H9 (cell line): ENCODE measurements around the gene NONO. TPM values are rescaled to one million over a fixed set of nuclear protein-coding genes. Genes with fewer than 3 reads are reported as not detected.

ENCODE experiments used
- DNase-seq: peaks from one replicate; pipeline ENCODE4 v3.0.0-alpha.2; 2017
- H2AFZ ChIP-seq: one replicate; pipeline ENCODE4 v1.6.1; 2013; ENCODE audit warnings: mild to moderate bottlenecking, low read length, control low read depth, moderate library complexity
- H2AK5ac ChIP-seq: 2 replicates; pipeline ENCODE4 v1.6.1; 2013; ENCODE audit warnings: low read length, control low read depth, mixed read lengths; ENCODE audit not compliant: insufficient read length
- H2BK120ac ChIP-seq: one replicate; pipeline ENCODE4 v1.6.1; 2013; ENCODE audit warnings: low read depth, mild to moderate bottlenecking, low read length, control low read depth, inconsistent platforms; ENCODE audit not compliant: poor library complexity, severe bottlenecking
- H2BK12ac ChIP-seq: 2 replicates; pipeline ENCODE4 v1.6.1; 2013; ENCODE audit warnings: low read length, control low read depth, mixed read lengths, low read depth; ENCODE audit not compliant: insufficient read length
- H2BK15ac ChIP-seq: 2 replicates; pipeline ENCODE4 v1.6.1; 2013; ENCODE audit warnings: low read depth, low read length, control low read depth
- H2BK20ac ChIP-seq: one replicate; pipeline ENCODE4 v1.6.1; 2013; ENCODE audit warnings: low read depth, mild to moderate bottlenecking, low read length, control low read depth, inconsistent platforms; ENCODE audit not compliant: poor library complexity, severe bottlenecking
- H2BK5ac ChIP-seq: 2 replicates; pipeline ENCODE4 v1.6.1; 2013; ENCODE audit warnings: low read length, control low read depth, mixed read lengths; ENCODE audit not compliant: insufficient read length
- H3K14ac ChIP-seq: 2 replicates; pipeline ENCODE4 v1.6.1; 2013; ENCODE audit warnings: low read length, control low read depth; ENCODE audit not compliant: insufficient read depth
- H3K18ac ChIP-seq: 2 replicates; pipeline ENCODE4 v1.6.1; 2013; ENCODE audit warnings: low read depth, mild to moderate bottlenecking, mixed read lengths, low read length, control low read depth; ENCODE audit not compliant: insufficient read length
- H3K23ac ChIP-seq: 2 replicates; pipeline ENCODE4 v1.6.1; 2013; ENCODE audit warnings: low read length, control low read depth, mixed read lengths, low read depth; ENCODE audit not compliant: insufficient read length
- H3K23me2 ChIP-seq: 2 replicates; pipeline ENCODE4 v1.6.1; 2013; ENCODE audit warnings: low read depth, mild to moderate bottlenecking, mixed read lengths, low read length, control low read depth; ENCODE audit not compliant: insufficient read length, poor library complexity, severe bottlenecking
- H3K27ac ChIP-seq: 2 replicates; pipeline ENCODE4 v1.5.1; 2013; ENCODE audit warnings: low read length, control low read depth, mixed read lengths, low read depth; ENCODE audit not compliant: insufficient read length
- H3K27me3 ChIP-seq: 2 replicates; pipeline ENCODE4 v1.6.1; 2013; ENCODE audit warnings: low read length, control low read depth, inconsistent platforms; ENCODE audit not compliant: insufficient read depth
- H3K4ac ChIP-seq: 2 replicates; pipeline ENCODE4 v1.6.1; 2013; ENCODE audit warnings: low read depth, mild to moderate bottlenecking, control low read depth, inconsistent platforms, low read length, moderate library complexity
- H3K4me1 ChIP-seq: 2 replicates; pipeline ENCODE4 v1.6.1; 2013; ENCODE audit warnings: low read length, control low read depth, inconsistent platforms; ENCODE audit not compliant: insufficient read depth
- H3K4me2 ChIP-seq: 2 replicates; pipeline ENCODE4 v1.6.1; 2013; ENCODE audit warnings: low read length, control low read depth, mixed read lengths; ENCODE audit not compliant: insufficient read length, insufficient read depth
- H3K56ac ChIP-seq: 2 replicates; pipeline ENCODE4 v1.6.1; 2013; ENCODE audit warnings: low read depth, mild to moderate bottlenecking, mixed read lengths, low read length, control low read depth; ENCODE audit not compliant: insufficient read length
- H3K79me1 ChIP-seq: 2 replicates; pipeline ENCODE4 v1.6.1; 2013; ENCODE audit warnings: low read depth, mild to moderate bottlenecking, moderate library complexity, low read length, control low read depth, inconsistent platforms; ENCODE audit not compliant: insufficient read depth, poor library complexity, severe bottlenecking
- H3K79me2 ChIP-seq: 2 replicates; pipeline ENCODE4 v1.6.1; 2013; ENCODE audit warnings: low read length, control low read depth, inconsistent platforms; ENCODE audit not compliant: insufficient read depth
- H3K9ac ChIP-seq: 2 replicates; pipeline ENCODE4 v1.6.1; 2013; ENCODE audit warnings: low read length, control low read depth, mixed read lengths; ENCODE audit not compliant: insufficient read length; ENCODE audit errors: extremely low read depth
- H3K9me3 ChIP-seq: one replicate; pipeline ENCODE4 v1.6.1; 2013; ENCODE audit warnings: low read depth, low read length, inconsistent platforms; ENCODE audit not compliant: control insufficient read depth
- H3T11ph ChIP-seq: one replicate; pipeline ENCODE4 v1.6.1; 2013; ENCODE audit warnings: mild to moderate bottlenecking, low read length, control low read depth, inconsistent platforms
- H4K20me1 ChIP-seq: one replicate; pipeline ENCODE4 v1.6.1; 2013; ENCODE audit not compliant: control insufficient read depth, insufficient read length, insufficient read depth
- H4K5ac ChIP-seq: 2 replicates; pipeline ENCODE4 v1.6.1; 2013; ENCODE audit warnings: low read depth, mild to moderate bottlenecking, mixed read lengths, low read length, control low read depth; ENCODE audit not compliant: insufficient read length
- H4K8ac ChIP-seq: replicated peaks from 2 replicates; pipeline ENCODE4 v1.6.1; 2013; ENCODE audit warnings: low read length, control low read depth, mixed read lengths, low read depth; ENCODE audit not compliant: insufficient read length
- H4K91ac ChIP-seq: 2 replicates; pipeline ENCODE4 v1.6.1; 2013; ENCODE audit warnings: low read depth, mild to moderate bottlenecking, moderate library complexity, mixed read lengths, low read length, control low read depth; ENCODE audit not compliant: insufficient read length
- H3K27ac Mint-ChIP-seq, 3 experiments: 2 replicates in 2 of 3; 3 replicates in 1 of 3; pipeline ENCODE4 v1.8.0; 2020 to 2021; ENCODE audit warnings: mixed read lengths in 3 of 3, mild to moderate bottlenecking in 1 of 3, moderate library complexity in 1 of 3
- H3K27me3 Mint-ChIP-seq: 2 replicates; pipeline ENCODE4 v1.8.0; 2021; ENCODE audit warnings: low read depth, mild to moderate bottlenecking, moderate library complexity, mixed read lengths
- H3K36me3 Mint-ChIP-seq, 3 experiments: 2 replicates in 2 of 3; 3 replicates in 1 of 3; pipeline ENCODE4 v1.8.0; 2020 to 2021; ENCODE audit warnings: low read depth in 3 of 3, mixed read lengths in 3 of 3; ENCODE audit not compliant: insufficient read depth in 1 of 3
- H3K4me1 Mint-ChIP-seq, 2 experiments: 2 replicates each; pipeline ENCODE4 v1.8.0; 2020; ENCODE audit warnings: mixed read lengths in 2 of 2
- H3K4me3 Mint-ChIP-seq, 2 experiments: 2 replicates in 1 of 2; 3 replicates in 1 of 2; pipeline ENCODE4 v1.8.0; 2020 to 2021; ENCODE audit warnings: mild to moderate bottlenecking in 2 of 2, mixed read lengths in 2 of 2, moderate library complexity in 1 of 2
- H3K9me3 Mint-ChIP-seq, 2 experiments: 2 replicates in 1 of 2; 3 replicates in 1 of 2; pipeline ENCODE4 v1.8.0; 2020; ENCODE audit warnings: mild to moderate bottlenecking in 2 of 2, mixed read lengths in 2 of 2, moderate library complexity in 1 of 2
- CTCF ChIP-seq: fragments of 200-600 bp; sonication (generic); conservative IDR thresholded peaks from 3 replicates; pipeline ENCODE4 v1.8.0; 2021; ENCODE audit warnings: antibody characterized with exemption, mild to moderate bottlenecking
- WGBS: extraction: QIAGEN DNeasy Blood & Tissue Kit; methylation state at CpG from one replicate; pipeline ENCODE4 v1.1.7; 2013; ENCODE audit warnings: missing lambda C conversion rate, low lambda C conversion rate, mixed read lengths; ENCODE audit not compliant: insufficient read length; ENCODE audit errors: extremely low coverage; 5-methylcytosine and 5-hydroxymethylcytosine counted together
- total RNA-seq: library from RNA; stranded (reverse); gene quantifications from 2 replicates; pipeline ENCODE4 v1.2.1, GENCODE V29; 2021

The NONO gene
- total RNA-seq, 1 experiment from 2014 or later: 703 TPM

DNA sequence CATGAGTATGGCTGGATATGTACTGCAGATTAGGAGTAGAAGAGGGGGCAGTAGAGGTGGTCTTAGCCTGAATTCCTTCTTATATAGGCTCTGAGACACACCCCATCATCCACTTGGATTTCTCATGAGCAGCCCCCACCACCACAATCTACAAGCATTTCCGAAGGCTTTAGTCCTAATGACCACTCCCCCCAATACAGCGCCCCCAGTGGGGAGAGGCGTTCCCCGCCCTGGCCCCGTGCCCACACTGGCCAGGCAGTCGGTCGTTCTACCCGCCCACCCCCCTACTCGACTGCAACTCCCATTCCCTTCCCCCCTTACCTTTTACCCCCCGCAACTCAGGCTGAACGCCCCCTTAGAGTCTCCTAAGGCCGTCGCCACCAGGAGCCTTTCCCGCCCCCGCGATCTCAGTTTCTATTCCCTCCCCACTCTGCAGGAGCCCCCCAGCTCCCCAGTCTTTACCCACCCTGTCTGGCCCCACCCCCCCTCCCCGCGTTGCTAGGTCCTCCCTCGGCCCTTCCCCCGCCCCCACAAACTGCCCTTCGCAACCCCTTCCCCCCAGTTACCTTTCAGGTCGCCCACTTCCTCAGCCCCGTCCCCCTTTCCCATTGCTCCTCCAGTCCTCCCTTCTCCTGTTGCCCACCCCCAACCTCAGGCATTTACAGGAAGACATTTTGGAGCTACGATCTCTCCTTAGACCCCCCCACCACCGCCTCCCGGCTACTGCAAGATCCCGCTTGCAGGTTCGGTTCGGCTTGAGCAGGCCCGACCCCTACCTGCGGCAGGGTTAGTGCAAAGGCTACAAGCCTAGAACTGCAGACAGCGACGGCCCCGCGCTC, 30.0 kb upstream of the NONO start:
- no peak overlapping the region for H2BK20ac ChIP-seq
- H3K79me1 ChIP-seq: no peaks in the 10 kb centered on the region
- H4K5ac ChIP-seq: no peak overlapping the region
- peaks cover 14% of the 10 kb centered on the region for H3K9me3 ChIP-seq
- peak overlapping the region; percentile 55 for H3K4me2 ChIP-seq
- peak overlapping the region; percentile 92 to 99 (median 98); a peak in 6 of 7 replicates for H3K27ac Mint-ChIP-seq
- no peak overlapping the region for H2BK120ac ChIP-seq
- no peaks in the 10 kb centered on the region for H3K27me3 ChIP-seq
- H2BK15ac ChIP-seq: no peak overlapping the region
- H3K79me2 ChIP-seq: peaks cover 2% of the 10 kb centered on the region; the same call in 1 of the 2 replicates
- peak; percentile 51 for DNase-seq
- H3K9me3 Mint-ChIP-seq: peaks cover 65 to 74% of the 10 kb centered on the region in 2 experiments
- H3K23ac ChIP-seq: no peak overlapping the region
- H3K14ac ChIP-seq: peak overlapping the region; percentile 73
- H4K91ac ChIP-seq: no peak overlapping the region
- H3K56ac ChIP-seq: no peak overlapping the region
- peaks cover 10 to 27% of the 10 kb centered on the region in 2 experiments for H3K4me1 Mint-ChIP-seq
- no peak overlapping the region for H3K27ac ChIP-seq
- no peaks in the 10 kb centered on the region for H3K27me3 Mint-ChIP-seq
- H2AK5ac ChIP-seq: no peak overlapping the region
- no peak overlapping the region for H4K8ac ChIP-seq
- peak overlapping the region; percentile 93 to 95 for H3K4me3 Mint-ChIP-seq
- no peak overlapping the region for H2AFZ ChIP-seq
- TF ChIP-seq CTCF: peak; percentile 56; the same call in 2 of the 3 replicates
- no peak overlapping the region for H2BK5ac ChIP-seq
- peak overlapping the region; percentile 67 for H3K18ac ChIP-seq
- H3K36me3 Mint-ChIP-seq: peaks cover 25 to 40% (median 27%) of the 10 kb centered on the region in 3 experiments
- H3K4ac ChIP-seq: no peak overlapping the region
- no peak overlapping the region for H3T11ph ChIP-seq
- H4K20me1 ChIP-seq: no peaks in the 10 kb centered on the region
- WGBS: no CpG with 5 or more reads among the region's 35 CpGs
- H3K4me1 ChIP-seq: no peaks in the 10 kb centered on the region
- no peak overlapping the region for H2BK12ac ChIP-seq
- H3K23me2 ChIP-seq: peaks cover 14% of the 10 kb centered on the region
- H3K9ac ChIP-seq: peak overlapping the region; percentile 66
